HL-60 (cell line): ENCODE results near the gene CAMTA1.

ENCODE experiments used
- DNase-seq, 2 experiments: peaks; one replicate each; pipeline ENCODE4 v3.0.0-alpha.2; 2010 to 2020; ENCODE audit warnings: low read depth in 1 of 2, low spot score in 1 of 2
- H3K27ac ChIP-seq: fragments of 250-450 bp; sonication (Bioruptor Pico); replicated peaks from 2 replicates; pipeline ENCODE4 v1.5.1; 2020; ENCODE audit warnings: mild to moderate bottlenecking, moderate library complexity
- H3K27me3 ChIP-seq: fragments of 250-450 bp; sonication (Bioruptor Pico); 2 replicates; pipeline ENCODE4 v1.5.1; 2021; ENCODE audit warnings: mild to moderate bottlenecking, moderate library complexity; ENCODE audit not compliant: insufficient read depth, poor library complexity, severe bottlenecking
- H3K4me3 ChIP-seq: replicated peaks from 2 replicates; pipeline ENCODE4 v1.5.1; 2011; ENCODE audit warnings: mild to moderate bottlenecking, control low read depth, low read length; ENCODE audit not compliant: insufficient read depth
- CTCF ChIP-seq: IDR thresholded peaks from one replicate; pipeline ENCODE4 v1.5.1; 2011; ENCODE audit warnings: low read length, control low read depth, inconsistent platforms; ENCODE audit not compliant: insufficient read depth
- GABPA ChIP-seq: IDR thresholded peaks from 2 replicates; pipeline ENCODE4 v1.6.1; 2012; ENCODE audit warnings: low read depth
- POLR2AphosphoS5 ChIP-seq: IDR thresholded peaks from 2 replicates; pipeline ENCODE4 v1.6.1; 2012; ENCODE audit warnings: low read depth
- SPI1 ChIP-seq: IDR thresholded peaks from 2 replicates; pipeline ENCODE4 v1.6.1; 2012; ENCODE audit warnings: low read depth, mild to moderate bottlenecking, borderline replicate concordance
- TF ChIP-seq, protein P1 (sequence below): IDR thresholded peaks from 2 replicates; pipeline ENCODE4 v1.6.1; 2012; ENCODE audit warnings: low read depth; ENCODE audit not compliant: insufficient replicate concordance

CAMTA1 gene

DNA sequence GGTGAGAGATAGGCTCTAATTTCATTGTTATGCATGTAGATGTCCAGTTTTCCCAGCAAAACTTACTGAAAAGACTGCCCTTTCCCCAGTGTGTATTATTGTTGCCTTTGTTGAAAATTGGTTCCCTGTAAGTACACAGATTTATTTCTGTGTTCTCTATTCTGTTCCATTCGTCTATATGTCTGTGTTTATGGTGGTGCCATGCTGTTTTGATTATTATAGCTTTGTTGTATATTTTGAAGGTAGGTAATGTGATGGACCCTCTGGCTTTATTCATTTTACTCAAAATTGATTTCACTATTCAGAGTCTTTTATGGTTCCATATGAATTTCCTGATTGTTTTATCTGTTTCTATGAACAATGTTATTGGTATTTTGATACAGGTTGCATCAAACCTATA lies 610.0 kb downstream of the CAMTA1 start:
- H3K4me3 ChIP-seq: no peak overlapping the region
- TF ChIP-seq SPI1: no peak
- no peak for TF ChIP-seq GABPA
- TF ChIP-seq CTCF: no peak
- TF ChIP-seq POLR2AphosphoS5: no peak
- TF ChIP-seq, protein P1, sequence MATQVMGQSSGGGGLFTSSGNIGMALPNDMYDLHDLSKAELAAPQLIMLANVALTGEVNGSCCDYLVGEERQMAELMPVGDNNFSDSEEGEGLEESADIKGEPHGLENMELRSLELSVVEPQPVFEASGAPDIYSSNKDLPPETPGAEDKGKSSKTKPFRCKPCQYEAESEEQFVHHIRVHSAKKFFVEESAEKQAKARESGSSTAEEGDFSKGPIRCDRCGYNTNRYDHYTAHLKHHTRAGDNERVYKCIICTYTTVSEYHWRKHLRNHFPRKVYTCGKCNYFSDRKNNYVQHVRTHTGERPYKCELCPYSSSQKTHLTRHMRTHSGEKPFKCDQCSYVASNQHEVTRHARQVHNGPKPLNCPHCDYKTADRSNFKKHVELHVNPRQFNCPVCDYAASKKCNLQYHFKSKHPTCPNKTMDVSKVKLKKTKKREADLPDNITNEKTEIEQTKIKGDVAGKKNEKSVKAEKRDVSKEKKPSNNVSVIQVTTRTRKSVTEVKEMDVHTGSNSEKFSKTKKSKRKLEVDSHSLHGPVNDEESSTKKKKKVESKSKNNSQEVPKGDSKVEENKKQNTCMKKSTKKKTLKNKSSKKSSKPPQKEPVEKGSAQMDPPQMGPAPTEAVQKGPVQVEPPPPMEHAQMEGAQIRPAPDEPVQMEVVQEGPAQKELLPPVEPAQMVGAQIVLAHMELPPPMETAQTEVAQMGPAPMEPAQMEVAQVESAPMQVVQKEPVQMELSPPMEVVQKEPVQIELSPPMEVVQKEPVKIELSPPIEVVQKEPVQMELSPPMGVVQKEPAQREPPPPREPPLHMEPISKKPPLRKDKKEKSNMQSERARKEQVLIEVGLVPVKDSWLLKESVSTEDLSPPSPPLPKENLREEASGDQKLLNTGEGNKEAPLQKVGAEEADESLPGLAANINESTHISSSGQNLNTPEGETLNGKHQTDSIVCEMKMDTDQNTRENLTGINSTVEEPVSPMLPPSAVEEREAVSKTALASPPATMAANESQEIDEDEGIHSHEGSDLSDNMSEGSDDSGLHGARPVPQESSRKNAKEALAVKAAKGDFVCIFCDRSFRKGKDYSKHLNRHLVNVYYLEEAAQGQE: no peak
- no peak for DNase-seq
- peaks cover 3% of the 10 kb centered on the region for H3K27me3 ChIP-seq
- H3K27ac ChIP-seq: no peak overlapping the region

- Histone ChIP-seq H3K27ac (no peak overlapping the region), H3K27me3 (peaks cover 3% of the 10 kb centered on the region), H3K4me3 (no peak overlapping the region)
- no peak for DNase-seq
- TF ChIP-seq SPI1: no peak
- TF ChIP-seq POLR2AphosphoS5: no peak
- TF ChIP-seq GABPA: no peak
- TF ChIP-seq, protein P1: no peak
- no peak for TF ChIP-seq CTCF
Observed at GRCh38 chr1:7398982-7399381, 613.7 kb downstream of the CAMTA1 start.

DNA sequence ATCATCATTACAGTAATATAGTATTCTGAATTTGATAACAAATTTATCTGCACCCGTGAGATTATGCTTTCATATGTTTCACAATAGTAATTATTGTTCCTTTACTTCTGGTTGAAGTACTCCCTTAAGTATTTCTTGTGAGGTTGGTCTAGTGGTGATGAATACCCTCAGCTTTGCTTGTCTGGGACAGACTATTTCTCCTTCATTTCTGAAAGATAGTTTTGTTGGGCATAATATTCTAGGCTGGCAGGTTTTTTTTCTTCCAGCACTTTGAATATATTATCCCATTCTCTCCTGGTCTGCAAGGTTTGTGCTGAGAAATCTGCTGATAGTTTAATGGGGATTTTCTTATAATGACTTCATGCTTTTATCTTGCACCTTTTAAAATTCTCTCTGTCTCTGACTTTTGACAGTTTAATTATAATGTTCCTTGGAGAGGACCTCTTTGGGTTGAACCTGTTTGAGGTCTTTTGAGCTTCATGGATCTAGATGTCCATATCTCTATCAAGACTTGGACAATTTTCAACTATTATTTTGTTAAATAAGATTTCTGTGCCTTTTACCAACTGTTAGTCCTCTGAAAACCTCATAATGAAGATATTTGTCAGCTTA lies 614.4 kb downstream of the CAMTA1 start:
- H3K27me3 ChIP-seq: peaks cover 3% of the 10 kb centered on the region
- no peak overlapping the region for H3K4me3 ChIP-seq
- H3K27ac ChIP-seq: no peak overlapping the region
- TF ChIP-seq POLR2AphosphoS5 (no peak), SPI1 (no peak), GABPA (no peak), CTCF (no peak)
- TF ChIP-seq, protein P1: no peak
- no peak for DNase-seq
